GM12872 (cell line): Measurements from ENCODE around the gene ERICH6.

Source experiments
- CTCF ChIP-seq: IDR thresholded peaks from 3 replicates; pipeline ENCODE4 v1.5.1; 2011; ENCODE audit warnings: low read depth, mild to moderate bottlenecking, low read length, moderate library complexity; ENCODE audit not compliant: insufficient read depth

The ERICH6 gene

GRCh38 chr3:150613709-150614480 is 89.8 kb downstream of the ERICH6 start:
- no peak for TF ChIP-seq CTCF

DNA sequence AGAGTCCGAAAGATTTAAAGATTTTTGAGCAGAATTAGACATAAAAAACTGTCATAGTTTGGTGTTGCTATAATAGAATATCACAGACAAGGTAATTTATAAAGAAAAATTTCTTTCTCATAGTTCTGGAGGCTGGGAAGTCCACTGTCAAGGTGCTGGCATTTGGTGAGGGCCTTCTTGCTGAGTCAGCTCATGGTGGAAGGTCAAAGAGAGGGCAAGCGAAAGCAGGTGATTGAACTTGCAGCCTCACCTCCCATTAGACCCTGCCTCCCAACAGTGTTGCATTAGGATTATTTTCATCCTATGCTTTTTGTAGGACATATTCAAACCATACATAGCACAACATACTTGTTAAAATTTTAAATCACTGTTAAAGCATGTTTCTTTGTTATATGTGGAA is 90.7 kb downstream of the ERICH6 start:
- no peak for TF ChIP-seq CTCF

DNA sequence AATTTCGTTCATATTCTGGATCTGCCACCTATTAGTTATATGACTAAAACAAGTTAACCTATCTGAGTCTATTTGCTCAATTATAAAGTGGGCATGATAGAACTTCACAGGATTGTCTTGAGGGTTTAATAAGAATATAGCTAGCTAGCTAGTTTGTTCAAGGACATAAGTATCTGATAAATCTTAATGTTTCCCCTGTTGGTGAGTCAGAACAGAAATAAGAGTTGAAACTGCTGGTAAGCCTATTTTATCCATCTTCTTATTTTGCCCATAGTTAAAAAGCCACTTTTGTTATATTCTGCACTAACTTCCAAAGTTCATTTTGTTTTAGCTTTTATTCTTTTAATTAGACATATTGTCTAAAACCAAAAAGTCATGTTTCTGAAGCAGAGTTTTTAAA is 91.2 kb downstream of the ERICH6 start:
- TF ChIP-seq CTCF, result no peak

DNA sequence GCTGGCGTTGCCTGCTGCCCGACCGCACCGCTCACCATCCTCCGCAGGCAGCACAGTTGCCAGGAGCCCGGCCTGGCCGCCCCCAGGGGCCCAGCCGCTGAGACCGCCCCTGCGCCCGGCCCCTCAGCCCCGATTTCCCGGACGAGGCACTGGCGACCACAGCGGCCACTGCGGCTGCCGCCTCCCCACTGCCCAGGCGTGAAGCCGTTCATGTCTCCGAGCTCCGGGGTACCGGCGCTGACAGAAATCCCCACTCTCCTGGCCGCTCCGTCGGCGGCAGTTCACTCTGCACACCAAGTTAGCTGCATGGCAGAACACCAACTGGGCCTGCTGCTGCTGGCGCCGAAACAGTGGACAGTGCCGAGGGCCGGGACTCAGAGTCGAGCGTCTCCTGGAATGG is 92.1 kb downstream of the ERICH6 start:
- no peak for TF ChIP-seq CTCF

DNA sequence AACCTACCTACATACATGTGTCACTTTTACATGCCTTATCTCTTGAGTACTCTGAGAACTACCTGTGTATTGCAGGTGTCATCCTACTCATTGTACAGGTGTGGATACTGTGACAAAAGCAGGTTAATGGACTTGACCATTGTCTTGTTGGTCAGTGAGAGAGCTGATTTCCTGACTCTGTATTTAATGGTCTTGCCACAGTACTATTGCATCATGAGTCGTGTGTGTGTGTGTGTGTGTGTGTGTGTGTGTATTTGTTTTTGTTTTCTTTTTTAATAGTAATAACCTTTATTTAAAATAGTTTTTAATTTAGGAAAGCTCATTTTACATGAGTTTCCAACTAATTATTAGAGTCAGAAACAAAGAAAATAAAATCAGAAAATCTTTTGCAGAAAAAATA is 92.9 kb downstream of the ERICH6 start:
- no peak for TF ChIP-seq CTCF

DNA sequence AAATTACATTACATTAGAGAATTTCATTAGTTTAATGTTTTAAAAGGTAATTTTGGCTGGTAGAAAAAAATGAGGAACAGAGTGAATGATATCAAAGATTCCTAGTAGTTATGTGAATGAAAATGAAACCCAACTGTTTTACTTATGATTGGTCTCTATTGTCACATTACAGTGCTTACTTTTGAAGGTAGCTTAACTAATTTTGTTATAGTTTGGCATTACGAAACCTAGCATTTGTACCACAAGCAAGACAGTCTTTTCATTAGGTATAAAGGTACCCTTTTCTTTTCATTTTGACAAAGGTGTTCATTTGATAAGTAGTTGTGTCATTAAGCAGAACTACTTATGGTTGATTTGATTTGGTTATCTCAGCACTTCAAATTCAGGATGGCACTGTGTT is 93.7 kb downstream of the ERICH6 start:
- TF ChIP-seq CTCF, result no peak
